HG02759 (cell line): ENCODE measurements around the gene ARHGAP42.

Experiments used
- ATAC-seq: cut with Tn5 transposase; IDR thresholded peaks from one replicate; pipeline ENCODE4 v1.9.1; 2021; ENCODE audit warnings: mild to moderate bottlenecking, moderate library complexity; ENCODE audit not compliant: unreplicated experiment

ARHGAP42 gene

GRCh38 chr11:100682247-100682969 is 4.7 kb upstream of the ARHGAP42 start:
- no peak for ATAC-seq

- no peak for ATAC-seq
Observed at GRCh38 chr11:100683126-100683525, 4.0 kb upstream of the ARHGAP42 start.

- ATAC-seq: peak; percentile 22
Observed at GRCh38 chr11:100684101-100685065, 2.7 kb upstream of the ARHGAP42 start.

- no peak for ATAC-seq
Observed at GRCh38 chr11:100686476-100687053, 523 bp upstream of the ARHGAP42 start.

- ATAC-seq: peak; percentile 66
Observed at GRCh38 chr11:100687630-100688395, 725 bp downstream of the ARHGAP42 start.

GRCh38 chr11:100689141-100689540 is 2.1 kb downstream of the ARHGAP42 start:
- no peak for ATAC-seq

- ATAC-seq: no peak
Observed at GRCh38 chr11:100691896-100692653, 5.0 kb downstream of the ARHGAP42 start.

GRCh38 chr11:100695911-100696310 is 8.8 kb downstream of the ARHGAP42 start:
- ATAC-seq: no peak

GRCh38 chr11:100703139-100703538 is 16.1 kb downstream of the ARHGAP42 start:
- no peak for ATAC-seq

- no peak for ATAC-seq
Observed at GRCh38 chr11:100703801-100704575, 16.9 kb downstream of the ARHGAP42 start.

GRCh38 chr11:100705447-100705846 is 18.4 kb downstream of the ARHGAP42 start:
- no peak for ATAC-seq

GRCh38 chr11:100706179-100706578 is 19.1 kb downstream of the ARHGAP42 start:
- peak; percentile 50 for ATAC-seq

GRCh38 chr11:100709233-100709957 is 22.3 kb downstream of the ARHGAP42 start:
- peak; percentile 81 for ATAC-seq

- ATAC-seq: no peak
Observed at GRCh38 chr11:100711984-100712383, 24.9 kb downstream of the ARHGAP42 start.

GRCh38 chr11:100712583-100712982 is 25.5 kb downstream of the ARHGAP42 start:
- no peak for ATAC-seq

GRCh38 chr11:100715165-100715761 is 28.2 kb downstream of the ARHGAP42 start:
- no peak for ATAC-seq

GRCh38 chr11:100716838-100717237 is 29.8 kb downstream of the ARHGAP42 start:
- ATAC-seq: no peak

- ATAC-seq: no peak
Observed at GRCh38 chr11:100719362-100719761, 32.3 kb downstream of the ARHGAP42 start.
